Heart left ventricle (tissue), 13 donors: ENCODE data around the gene OSM.

Experiments
- CTCF ChIP-seq, 12 donors: fragments of 200-600 bp; sonication (generic) in 4 of 12; IDR thresholded peaks; one replicate each; pipeline versions ENCODE4 v1.5.0 to v1.8.0; 2018 to 2022; ENCODE audit warnings: antibody characterized with exemption in 12 of 12, mild to moderate bottlenecking in 5 of 12
- POLR2A ChIP-seq, 2 donors: fragments of 450-650 bp; IDR thresholded peaks; one replicate each; pipeline ENCODE4 v1.6.1; 2017; ENCODE audit warnings: antibody characterized with exemption in 2 of 2, mild to moderate bottlenecking in 2 of 2, moderate library complexity in 2 of 2
- donor health status: ischemic (EF 13 %, LVEDD 7.1; RV severe dilation, severe dysfunction).
- donor health status: DM: no; HTN: yes; CAD: no.
- donor health status: DM: no; HTN: no; CAD: no.
- donor health status: ischemic (EF 25% LVEDD 6.9; RV normal size, moderate dysfunction).
- donor health status: ischemic (EF 25% LVEDD 5.7; RV mildly dilated, moderate dysfunction).
- donor health status: ischemic (EF 35%, LVEDD 5.7; RV mildly dilated, moderate dysfunction).
- donor health status: nonischemic (EF 11% LVEDD 7.7; RV severe dilation, severe dysfunction).
- donor health status: DM: yes; HTN: yes; CAD: no.
- donor health status: PGD.
- donor health status: ischemic (EF 29% LVEDD 5.4; RV normal size, mild dysfunction).
- donor health status: nonischemic (EF 23%, LVEDD 6.1; RV moderate dilation, normal function).

GRCh38 chr22:30289980-30290313, 23.3 kb upstream of the OSM start:
- no peak for TF ChIP-seq CTCF (IDR thresholded peaks at IDR 0.05)
- no peak for TF ChIP-seq POLR2A (IDR thresholded peaks at IDR 0.05)
